ENCODE measurements around the gene C19orf47.

Gene C19orf47

GRCh38 chr19:40366697-40367561 lies 18.7 kb upstream of the C19orf47 start:
- in situ Hi-C loops (cut with HindIII; ENCODE audit: low sequenced_read_pairs) = no loop called here
- TF ChIP-seq CTCF (IDR thresholded peaks at IDR 0.05; ENCODE audit: low read depth, low read length) = no peak
- H3K4me3 ChIP-seq (ENCODE audit: low read depth, low read length) = peak overlapping the region; percentile 56
- DNase-seq (ENCODE audit: low read depth, low spot score) = peak; percentile 61

GRCh38 chr19:40365613-40366401 lies 17.6 kb upstream of the C19orf47 start:
- in situ Hi-C loops (cut with HindIII; ENCODE audit: low sequenced_read_pairs) = no loop called here
- H3K4me3 ChIP-seq (ENCODE audit: low read depth, low read length) = peak overlapping the region; percentile 56
- DNase-seq (ENCODE audit: low read depth, low spot score) = peak; percentile 71
- no peak for TF ChIP-seq CTCF (IDR thresholded peaks at IDR 0.05; ENCODE audit: low read depth, low read length)

- TF ChIP-seq CTCF (IDR thresholded peaks at IDR 0.05; ENCODE audit: low read depth, low read length) = no peak
- H3K4me3 ChIP-seq (ENCODE audit: low read depth, low read length) = no peak overlapping the region
- in situ Hi-C loops (cut with HindIII; ENCODE audit: low sequenced_read_pairs) = no loop called here
- DNase-seq (ENCODE audit: low read depth, low spot score) = no peak
Measured at GRCh38 chr19:40365010-40365409, 16.8 kb upstream of the C19orf47 start.

GRCh38 chr19:40363069-40363468 lies 14.9 kb upstream of the C19orf47 start:
- in situ Hi-C loops (cut with HindIII; ENCODE audit: low sequenced_read_pairs) = no loop called here
- no peak for DNase-seq (ENCODE audit: low read depth, low spot score)
- H3K4me3 ChIP-seq (ENCODE audit: low read depth, low read length) = no peak overlapping the region

GRCh38 chr19:40362160-40362559 lies 14.0 kb upstream of the C19orf47 start:
- in situ Hi-C loops (cut with HindIII; ENCODE audit: low sequenced_read_pairs) = no loop called here
- no peak for DNase-seq (ENCODE audit: low read depth, low spot score)
- no peak for TF ChIP-seq CTCF (IDR thresholded peaks at IDR 0.05; ENCODE audit: low read depth, low read length)
- H3K4me3 ChIP-seq (ENCODE audit: low read depth, low read length) = no peak overlapping the region

More at GRCh38 chr19:40363069-40363468, 14.9 kb upstream of the C19orf47 start:
- no peak for TF ChIP-seq CTCF (IDR thresholded peaks at IDR 0.05; ENCODE audit: low read depth, low read length)

GRCh38 chr19:40360708-40361241 lies 12.6 kb upstream of the C19orf47 start:
- DNase-seq (ENCODE audit: low read depth, low spot score) = no peak
- no peak overlapping the region for H3K4me3 ChIP-seq (ENCODE audit: low read depth, low read length)
- in situ Hi-C loops (cut with HindIII; ENCODE audit: low sequenced_read_pairs) = no loop called here
- no peak for TF ChIP-seq CTCF (IDR thresholded peaks at IDR 0.05; ENCODE audit: low read depth, low read length)
